Endothelial cell of umbilical vein (primary cell): Measurements from ENCODE around the gene C19orf33. TPM values are rescaled to one million over a fixed set of nuclear protein-coding genes. Genes with fewer than 3 reads are reported as not detected.

Experiments
- BruUV-seq: library from RNA; stranded (reverse); fragments of 400-500 nt; replicated peaks from 2 replicates; lab custom pipeline; 2021; lab: Mats Ljungman, UMichigan
- CTCF ChIA-PET: fragments of 300-600, 350-600 bp; sonication (Branson Sonifier 250); formaldehyde crosslinking; loops from one replicate; lab custom pipeline; 2021; ENCODE audit warnings: antibody characterized with exemption, inconsistent platforms; lab: Charles Lee
- POLR2A ChIA-PET: fragments of 300-600, 350-600 bp; sonication (Branson Sonifier 250); formaldehyde crosslinking; loops from one replicate; lab custom pipeline; 2021; ENCODE audit warnings: antibody characterized with exemption, inconsistent platforms; lab: Charles Lee
- DNase-seq: peaks from one replicate; pipeline ENCODE4 v3.0.0-alpha.2; 2011; ENCODE audit warnings: low read depth, low spot score
- FAIRE-seq: peaks from 2 replicates; lab custom pipeline; 2011; peaks lifted over from hg19 to GRCh38; lab: Jason Lieb, UNC
- H2AFZ ChIP-seq: 2 replicates; pipeline ENCODE4 v1.6.0; 2012; ENCODE audit warnings: low read depth, low read length, control low read depth, inconsistent platforms
- H3K27ac ChIP-seq: 2 replicates; pipeline ENCODE4 v1.5.1; 2011; ENCODE audit warnings: low read depth, mild to moderate bottlenecking, control low read depth, low read length, moderate library complexity; ENCODE audit not compliant: insufficient read depth
- H3K27me3 ChIP-seq, 2 experiments: 2 replicates each; pipeline versions ENCODE4 v1.6.0 to v1.6.1; 2011; ENCODE audit warnings: low read length in 2 of 2, mixed read lengths in 1 of 2; ENCODE audit not compliant: control insufficient read depth in 2 of 2, insufficient read depth in 2 of 2
- H3K36me3 ChIP-seq, 2 experiments: 2 replicates in 1 of 2; 3 replicates in 1 of 2; pipeline ENCODE4 v1.5.1; 2011; ENCODE audit warnings: low read length in 2 of 2, mild to moderate bottlenecking in 1 of 2, moderate library complexity in 1 of 2; ENCODE audit not compliant: control insufficient read depth in 2 of 2, insufficient read depth in 2 of 2; ENCODE audit errors: extremely low read depth in 1 of 2
- H3K4me1 ChIP-seq: 3 replicates; pipeline ENCODE4 v1.5.1; 2011; ENCODE audit warnings: mild to moderate bottlenecking, low read length; ENCODE audit not compliant: control insufficient read depth, insufficient read depth; ENCODE audit errors: extremely low read depth
- H3K4me2 ChIP-seq: 2 replicates; pipeline ENCODE4 v1.6.1; 2011; ENCODE audit warnings: low read length, control low read depth, mixed read lengths; ENCODE audit not compliant: insufficient read depth
- H3K4me3 ChIP-seq, 3 experiments: fragments of 200-600 bp in 1 of 3; sonication (generic), shearing (Covaris generic) in 1 of 3; replicated peaks in 1 of 3; 2 replicates each; pipeline ENCODE4 v1.5.1; 2011 to 2016; ENCODE audit warnings: control low read depth in 3 of 3, low read length in 3 of 3, mild to moderate bottlenecking in 2 of 3, inconsistent platforms in 1 of 3, low read depth in 1 of 3, moderate library complexity in 1 of 3; ENCODE audit not compliant: insufficient read depth in 1 of 3
- H3K79me2 ChIP-seq: 2 replicates; pipeline ENCODE4 v1.6.0; 2012; ENCODE audit warnings: low read length, inconsistent platforms; ENCODE audit not compliant: control insufficient read depth, insufficient read depth
- H3K9ac ChIP-seq: replicated peaks from 2 replicates; pipeline ENCODE3; 2011; ENCODE audit warnings: low read length, control low read depth; ENCODE audit not compliant: insufficient read depth; ENCODE audit errors: extremely low read depth
- H3K9me1 ChIP-seq: replicated peaks from 3 replicates; pipeline ENCODE4 v1.6.0; 2011; ENCODE audit warnings: mild to moderate bottlenecking, low read length; ENCODE audit not compliant: control insufficient read depth, insufficient read depth; ENCODE audit errors: extremely low read depth
- H3K9me3 ChIP-seq: replicated peaks from 2 replicates; pipeline ENCODE4 v1.5.1; 2012; ENCODE audit warnings: low read length, inconsistent platforms; ENCODE audit not compliant: control insufficient read depth, insufficient read depth
- H4K20me1 ChIP-seq: replicated peaks from 2 replicates; pipeline ENCODE3; 2011; ENCODE audit warnings: mild to moderate bottlenecking, low read length; ENCODE audit not compliant: control insufficient read depth, insufficient read depth; ENCODE audit errors: extremely low read depth
- EZH2 ChIP-seq: IDR thresholded peaks from 2 replicates; pipeline ENCODE4 v1.6.1; 2012; ENCODE audit warnings: borderline replicate concordance, low read depth, mild to moderate bottlenecking, moderate library complexity, low read length, inconsistent platforms; ENCODE audit not compliant: severe bottlenecking
- FOS ChIP-seq: IDR thresholded peaks from 2 replicates; pipeline ENCODE4 v1.6.1; 2011; ENCODE audit warnings: mild to moderate bottlenecking, low read length, moderate library complexity, borderline replicate concordance; ENCODE audit not compliant: insufficient read depth
- GATA2 ChIP-seq: IDR thresholded peaks from 2 replicates; pipeline ENCODE4 v1.7.0; 2011; ENCODE audit warnings: low read depth, mild to moderate bottlenecking, moderate library complexity, mixed read lengths, low read length; ENCODE audit not compliant: insufficient read length, insufficient read depth
- JUN ChIP-seq: IDR thresholded peaks from 2 replicates; pipeline ENCODE4 v1.6.1; 2011; ENCODE audit warnings: borderline replicate concordance, low read depth; ENCODE audit not compliant: insufficient read length, insufficient read depth
- MYC ChIP-seq: IDR thresholded peaks from one replicate; pipeline ENCODE4 v1.6.1; 2011; ENCODE audit warnings: mild to moderate bottlenecking, low read depth, low read length
- POLR2A ChIP-seq: IDR thresholded peaks from 2 replicates; pipeline ENCODE4 v1.6.1; 2012; ENCODE audit warnings: low read depth, mild to moderate bottlenecking, control low read depth, low read length
- POLR2AphosphoS5 ChIP-seq: IDR thresholded peaks from 2 replicates; pipeline ENCODE4 v1.6.1; 2012; ENCODE audit warnings: low read depth, mild to moderate bottlenecking, control low read depth, low read length, moderate library complexity; ENCODE audit not compliant: insufficient read depth
- dilution Hi-C: fragments of 300-500 bp; cut with MboI; formaldehyde crosslinking; loops from one replicate; pipeline ENCODE4 v1.15.0; 2019; ENCODE audit warnings: low sequenced_read_pairs; ENCODE audit not compliant: extremely low pct_ligation_motif_present
- intact Hi-C: fragments of 100-400 bp; cut with micrococcal nuclease; formaldehyde crosslinking; loops from one replicate; pipeline ENCODE4 v1.10.0; 2022
- polyA plus RNA-seq, 4 experiments: library from polyadenylated mRNA; depleted of rRNA in 3 of 4; stranded (reverse) in 3 of 4; unstranded in 1 of 4; fragments of >200 nt; gene quantifications; 2 replicates each; pipeline versions ENCODE4 v1.2.1 to v1.2.3, GENCODE V29; 2011 to 2012; ENCODE audit warnings: missing spikeins in 1 of 4
- total RNA-seq: library from RNA; stranded (reverse); gene quantifications from 2 replicates; pipeline ENCODE4 v1.2.3, GENCODE V29; 2021
- TF ChIP-seq, protein P1 (sequence below): IDR thresholded peaks from 2 replicates; pipeline ENCODE4 v1.6.1; 2011; ENCODE audit not compliant: insufficient read depth, insufficient read length
- TF ChIP-seq, protein P2 (sequence below), 2 donors: IDR thresholded peaks; 1 replicate in 1 of 2; 2 replicates in 1 of 2; pipeline ENCODE4 v1.5.1; 2011; ENCODE audit warnings: low read length in 2 of 2, mild to moderate bottlenecking in 2 of 2, moderate library complexity in 2 of 2, control low read depth in 1 of 2, inconsistent platforms in 1 of 2, low read depth in 1 of 2; ENCODE audit not compliant: insufficient read depth in 1 of 2; ENCODE audit errors: extremely low read depth in 1 of 2

C19orf33 gene
- total and polyA plus RNA-seq, 2 donors (not counting 3 experiments of a cell fraction or from before 2014, with no cell fraction given) = 4.3 to 34.1 TPM

DNA sequence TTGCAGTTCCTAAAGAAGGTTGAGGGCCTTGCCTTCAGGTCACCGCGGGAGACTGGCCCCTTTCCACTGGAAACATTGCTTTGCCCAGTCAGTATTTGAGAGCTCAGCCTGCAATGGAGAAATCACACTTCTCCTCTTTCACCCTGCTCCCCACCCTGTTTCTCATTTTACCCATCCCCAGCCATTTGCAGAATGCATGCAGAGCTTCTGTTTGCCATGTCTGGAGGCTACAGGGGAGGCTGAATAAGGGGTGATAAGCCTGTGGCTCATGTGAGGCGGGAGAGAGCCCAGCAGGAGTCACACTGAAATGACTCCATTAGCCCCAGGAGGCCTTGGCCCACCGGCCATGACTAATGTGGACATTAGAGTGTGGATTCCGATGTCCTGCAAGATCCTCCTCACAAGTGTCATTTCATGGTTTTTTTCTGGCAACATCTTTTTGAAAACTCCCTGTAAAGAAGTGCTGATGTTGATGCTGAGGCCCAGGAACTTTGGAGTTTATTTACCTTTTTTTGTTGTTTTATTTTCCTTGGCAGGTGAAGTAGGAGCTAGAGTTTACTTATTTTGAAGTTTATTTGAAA, 33.4 kb upstream of the C19orf33 start:
- no peak overlapping the region for H3K9ac ChIP-seq
- H3K4me1 ChIP-seq = peaks cover 21% of the 10 kb centered on the region
- no peaks in the 10 kb centered on the region for H3K36me3 ChIP-seq
- no peak overlapping the region for H3K27ac ChIP-seq
- no peak for DNase-seq
- no peaks in the 10 kb centered on the region for H3K27me3 ChIP-seq
- no peaks in the 10 kb centered on the region for H4K20me1 ChIP-seq
- no peak overlapping the region for H3K4me3 ChIP-seq
- CTCF ChIA-PET = interaction anchor here (1.8 kb wide), 1 partner anchor 15 kb away, joined by 4 read pairs; no protein-coding TSS in a partner anchor
- no peaks in the 10 kb centered on the region for H3K79me2 ChIP-seq
- H3K4me2 ChIP-seq = no peak overlapping the region
- no peak for FAIRE-seq
- intact Hi-C loops = no loop called here
- no peaks in the 10 kb centered on the region for H3K9me1 ChIP-seq
- H2AFZ ChIP-seq = no peak overlapping the region
- dilution Hi-C loops = no loop called here
- no peaks in the 10 kb centered on the region for H3K9me3 ChIP-seq
- POLR2A ChIA-PET = no interaction called here
- no peak for TF ChIP-seq MYC
- no peak for TF ChIP-seq EZH2
- TF ChIP-seq JUN = no peak
- no peak for TF ChIP-seq FOS
- no peak for TF ChIP-seq GATA2
- TF ChIP-seq, protein P1, sequence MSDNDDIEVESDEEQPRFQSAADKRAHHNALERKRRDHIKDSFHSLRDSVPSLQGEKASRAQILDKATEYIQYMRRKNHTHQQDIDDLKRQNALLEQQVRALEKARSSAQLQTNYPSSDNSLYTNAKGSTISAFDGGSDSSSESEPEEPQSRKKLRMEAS = no peak
- no peak for TF ChIP-seq POLR2A
- TF ChIP-seq POLR2AphosphoS5 = no peak
- TF ChIP-seq, protein P2, sequence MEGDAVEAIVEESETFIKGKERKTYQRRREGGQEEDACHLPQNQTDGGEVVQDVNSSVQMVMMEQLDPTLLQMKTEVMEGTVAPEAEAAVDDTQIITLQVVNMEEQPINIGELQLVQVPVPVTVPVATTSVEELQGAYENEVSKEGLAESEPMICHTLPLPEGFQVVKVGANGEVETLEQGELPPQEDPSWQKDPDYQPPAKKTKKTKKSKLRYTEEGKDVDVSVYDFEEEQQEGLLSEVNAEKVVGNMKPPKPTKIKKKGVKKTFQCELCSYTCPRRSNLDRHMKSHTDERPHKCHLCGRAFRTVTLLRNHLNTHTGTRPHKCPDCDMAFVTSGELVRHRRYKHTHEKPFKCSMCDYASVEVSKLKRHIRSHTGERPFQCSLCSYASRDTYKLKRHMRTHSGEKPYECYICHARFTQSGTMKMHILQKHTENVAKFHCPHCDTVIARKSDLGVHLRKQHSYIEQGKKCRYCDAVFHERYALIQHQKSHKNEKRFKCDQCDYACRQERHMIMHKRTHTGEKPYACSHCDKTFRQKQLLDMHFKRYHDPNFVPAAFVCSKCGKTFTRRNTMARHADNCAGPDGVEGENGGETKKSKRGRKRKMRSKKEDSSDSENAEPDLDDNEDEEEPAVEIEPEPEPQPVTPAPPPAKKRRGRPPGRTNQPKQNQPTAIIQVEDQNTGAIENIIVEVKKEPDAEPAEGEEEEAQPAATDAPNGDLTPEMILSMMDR (IDR thresholded peaks at IDR 0.05; ENCODE audit: extremely low read depth in 1 of 2, insufficient read depth in 1 of 2, low read depth in 1 of 2, low read length in 2 of 2) = no peak
- BruUV-seq = no TSS peak
